NCI-H1092 treated with DMSO at 0.1 percent for 48 hours (cell line): Measurements from ENCODE around the gene ABHD4.
"Not testable (repeated sequence)": the region's sequence is repeated elsewhere in the genome, so short reads cannot be mapped to it uniquely, and the experiment has no call there.

Source experiments
- DNase-seq: peaks from one replicate; lab custom pipeline; 2025; lab: John Stamatoyannopoulos, UW

The ABHD4 gene, protein sequence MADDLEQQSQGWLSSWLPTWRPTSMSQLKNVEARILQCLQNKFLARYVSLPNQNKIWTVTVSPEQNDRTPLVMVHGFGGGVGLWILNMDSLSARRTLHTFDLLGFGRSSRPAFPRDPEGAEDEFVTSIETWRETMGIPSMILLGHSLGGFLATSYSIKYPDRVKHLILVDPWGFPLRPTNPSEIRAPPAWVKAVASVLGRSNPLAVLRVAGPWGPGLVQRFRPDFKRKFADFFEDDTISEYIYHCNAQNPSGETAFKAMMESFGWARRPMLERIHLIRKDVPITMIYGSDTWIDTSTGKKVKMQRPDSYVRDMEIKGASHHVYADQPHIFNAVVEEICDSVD

DNA sequence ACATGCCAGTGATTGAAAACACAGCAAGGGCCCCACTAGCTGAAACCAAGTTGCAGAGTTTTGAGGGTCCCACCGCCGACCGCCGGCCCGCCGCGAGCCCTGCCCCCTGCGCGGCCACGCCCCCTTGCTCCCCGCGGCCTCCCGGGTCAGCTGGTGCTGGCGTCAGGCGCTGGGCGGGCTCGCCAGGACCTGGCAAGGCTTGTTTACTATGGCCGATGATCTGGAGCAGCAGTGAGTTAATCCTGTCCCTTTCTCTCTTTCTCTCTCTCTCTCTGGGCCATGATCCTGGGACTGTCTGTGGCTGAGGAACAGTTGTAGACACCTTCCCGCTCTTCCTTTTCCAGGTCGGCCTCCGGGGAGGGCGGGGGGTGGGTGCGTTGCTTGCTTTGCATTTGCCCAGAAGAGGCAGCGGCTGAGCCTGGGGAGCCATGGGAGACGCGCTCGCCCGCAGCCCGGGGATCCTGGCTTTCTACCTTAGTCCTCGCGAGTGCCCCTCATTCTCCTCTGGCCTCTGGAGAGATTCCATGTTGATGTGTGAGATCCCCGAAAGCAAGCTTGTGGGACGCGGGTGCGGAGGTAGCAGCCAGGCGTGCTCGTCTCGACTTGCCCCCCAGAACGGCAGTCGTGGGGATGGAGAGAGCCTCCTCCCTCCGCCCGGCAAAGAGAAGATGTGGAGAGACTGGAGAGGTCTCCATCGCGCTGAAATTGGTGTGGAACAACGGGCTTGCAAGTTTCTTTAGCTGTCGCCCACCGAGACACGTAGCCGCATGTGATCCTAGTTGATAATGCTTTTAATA lies at the start of gene ABHD4:
Gene ABHD4, plus strand, starts transcription at position 202 of the 797 bp plus-strand sequence. Its CDS starts 7 bp downstream, at position 209.
- peak; percentile 50 for DNase-seq

DNA sequence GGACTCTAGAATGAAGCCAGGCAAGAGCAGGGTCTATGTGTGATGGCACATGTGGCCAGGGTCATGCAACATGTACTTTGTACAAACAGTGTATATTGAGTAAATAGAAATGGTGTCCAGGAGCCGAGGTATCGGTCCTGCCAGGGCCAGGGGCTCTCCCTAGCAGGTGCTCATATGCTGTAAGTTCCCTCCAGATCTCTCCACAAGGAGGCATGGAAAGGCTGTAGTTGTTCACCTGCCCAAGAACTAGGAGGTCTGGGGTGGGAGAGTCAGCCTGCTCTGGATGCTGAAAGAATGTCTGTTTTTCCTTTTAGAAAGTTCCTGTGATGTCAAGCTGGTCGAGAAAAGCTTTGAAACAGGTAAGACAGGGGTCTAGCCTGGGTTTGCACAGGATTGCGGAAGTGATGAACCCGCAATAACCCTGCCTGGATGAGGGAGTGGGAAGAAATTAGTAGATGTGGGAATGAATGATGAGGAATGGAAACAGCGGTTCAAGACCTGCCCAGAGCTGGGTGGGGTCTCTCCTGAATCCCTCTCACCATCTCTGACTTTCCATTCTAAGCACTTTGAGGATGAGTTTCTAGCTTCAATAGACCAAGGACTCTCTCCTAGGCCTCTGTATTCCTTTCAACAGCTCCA lies 48.7 kb upstream of the ABHD4 start:
- no peak for DNase-seq

DNA sequence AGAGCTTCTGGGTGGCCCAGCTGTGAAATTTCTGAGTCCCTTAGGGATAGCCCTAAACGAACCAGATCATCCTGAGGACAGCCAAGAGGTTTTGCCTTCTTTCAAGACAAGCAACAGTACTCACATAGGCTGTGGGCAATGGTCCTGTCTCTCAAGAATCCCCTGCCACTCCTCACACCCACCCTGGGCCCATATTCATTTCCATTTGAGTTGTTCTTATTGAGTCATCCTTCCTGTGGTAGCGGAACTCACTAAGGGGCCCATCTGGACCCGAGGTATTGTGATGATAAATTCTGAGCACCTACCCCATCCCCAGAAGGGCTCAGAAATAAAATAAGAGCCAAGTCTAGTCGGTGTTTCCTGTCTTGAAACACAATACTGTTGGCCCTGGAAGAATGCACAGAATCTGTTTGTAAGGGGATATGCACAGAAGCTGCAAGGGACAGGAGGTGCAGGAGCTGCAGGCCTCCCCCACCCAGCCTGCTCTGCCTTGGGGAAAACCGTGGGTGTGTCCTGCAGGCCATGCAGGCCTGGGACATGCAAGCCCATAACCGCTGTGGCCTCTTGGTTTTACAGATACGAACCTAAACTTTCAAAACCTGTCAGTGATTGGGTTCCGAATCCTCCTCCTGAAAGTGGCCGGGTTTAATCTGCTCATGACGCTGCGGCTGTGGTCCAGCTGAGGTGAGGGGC lies 48.0 kb upstream of the ABHD4 start:
- no peak for DNase-seq

DNA sequence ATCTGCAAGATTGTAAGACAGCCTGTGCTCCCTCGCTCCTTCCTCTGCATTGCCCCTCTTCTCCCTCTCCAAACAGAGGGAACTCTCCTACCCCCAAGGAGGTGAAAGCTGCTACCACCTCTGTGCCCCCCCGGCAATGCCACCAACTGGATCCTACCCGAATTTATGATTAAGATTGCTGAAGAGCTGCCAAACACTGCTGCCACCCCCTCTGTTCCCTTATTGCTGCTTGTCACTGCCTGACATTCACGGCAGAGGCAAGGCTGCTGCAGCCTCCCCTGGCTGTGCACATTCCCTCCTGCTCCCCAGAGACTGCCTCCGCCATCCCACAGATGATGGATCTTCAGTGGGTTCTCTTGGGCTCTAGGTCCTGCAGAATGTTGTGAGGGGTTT lies 46.5 kb upstream of the ABHD4 start:
- no peak for DNase-seq

DNA sequence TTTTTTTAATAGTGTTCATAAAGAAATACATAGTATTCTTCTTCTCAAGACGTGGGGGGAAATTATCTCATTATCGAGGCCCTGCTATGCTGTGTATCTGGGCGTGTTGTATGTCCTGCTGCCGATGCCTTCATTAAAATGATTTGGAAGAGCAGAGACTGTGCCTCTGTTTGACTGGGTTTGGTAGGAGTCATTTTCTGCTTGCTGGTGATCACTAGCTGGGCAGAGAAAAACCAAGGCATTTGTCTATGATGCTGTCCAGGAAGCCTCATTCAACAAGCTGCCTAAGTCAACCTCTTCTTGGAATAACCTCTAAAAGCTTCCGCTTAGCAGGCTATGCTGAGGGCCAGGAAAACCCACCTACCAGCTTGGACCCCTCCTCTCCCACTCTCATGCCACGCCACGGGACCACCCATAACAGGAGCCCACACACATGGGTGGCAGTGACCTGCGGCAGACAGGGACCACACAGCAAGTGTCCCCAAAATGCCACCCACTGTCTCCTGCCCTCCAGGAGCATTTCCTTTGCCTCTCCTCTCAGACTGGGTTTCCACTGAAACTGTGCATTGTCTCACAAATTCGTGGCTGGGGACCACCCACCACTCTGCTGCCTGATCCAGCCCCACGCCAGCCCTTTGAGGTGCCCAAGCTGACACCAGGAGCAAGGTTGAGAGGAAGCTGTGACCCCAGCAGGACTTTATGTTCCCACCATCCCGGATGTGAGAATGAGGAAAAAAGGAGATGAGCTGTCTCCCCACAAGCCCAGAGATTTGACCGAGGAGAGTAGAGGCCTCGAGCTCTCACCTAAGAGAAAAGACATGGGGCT lies 45.9 kb upstream of the ABHD4 start:
- DNase-seq: no peak

DNA sequence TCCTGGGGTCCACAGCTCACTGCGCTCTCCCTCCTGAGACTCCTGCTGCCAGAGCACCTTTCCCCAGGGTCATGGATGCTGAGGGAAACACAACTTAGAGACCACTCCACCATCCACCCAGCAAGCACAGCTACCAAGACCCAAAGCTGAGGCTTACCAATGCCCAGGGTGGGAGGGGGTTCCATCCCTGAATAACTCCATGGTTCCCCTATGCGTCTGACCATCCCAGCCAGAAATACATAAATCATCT lies 45.3 kb upstream of the ABHD4 start:
- no peak for DNase-seq

DNA sequence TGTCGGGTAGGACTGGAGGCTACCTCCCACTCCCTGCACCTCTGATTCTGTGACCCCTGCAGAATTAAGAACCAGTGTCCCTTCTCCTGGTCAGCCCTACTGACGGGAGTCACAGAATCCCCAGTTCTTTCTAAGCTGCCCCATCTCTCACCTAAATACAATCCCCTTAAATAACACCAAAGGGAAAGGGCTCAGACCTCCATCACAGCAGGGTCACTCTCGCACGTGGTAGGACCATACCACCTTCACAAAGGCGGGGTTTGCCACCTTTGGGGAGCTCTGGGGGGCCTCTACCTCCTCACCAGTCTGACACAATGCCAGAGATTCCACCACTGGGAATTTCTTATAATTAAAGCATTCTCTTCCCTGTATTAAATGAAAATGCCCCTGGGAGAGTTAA lies 44.7 kb upstream of the ABHD4 start:
- no peak for DNase-seq

DNA sequence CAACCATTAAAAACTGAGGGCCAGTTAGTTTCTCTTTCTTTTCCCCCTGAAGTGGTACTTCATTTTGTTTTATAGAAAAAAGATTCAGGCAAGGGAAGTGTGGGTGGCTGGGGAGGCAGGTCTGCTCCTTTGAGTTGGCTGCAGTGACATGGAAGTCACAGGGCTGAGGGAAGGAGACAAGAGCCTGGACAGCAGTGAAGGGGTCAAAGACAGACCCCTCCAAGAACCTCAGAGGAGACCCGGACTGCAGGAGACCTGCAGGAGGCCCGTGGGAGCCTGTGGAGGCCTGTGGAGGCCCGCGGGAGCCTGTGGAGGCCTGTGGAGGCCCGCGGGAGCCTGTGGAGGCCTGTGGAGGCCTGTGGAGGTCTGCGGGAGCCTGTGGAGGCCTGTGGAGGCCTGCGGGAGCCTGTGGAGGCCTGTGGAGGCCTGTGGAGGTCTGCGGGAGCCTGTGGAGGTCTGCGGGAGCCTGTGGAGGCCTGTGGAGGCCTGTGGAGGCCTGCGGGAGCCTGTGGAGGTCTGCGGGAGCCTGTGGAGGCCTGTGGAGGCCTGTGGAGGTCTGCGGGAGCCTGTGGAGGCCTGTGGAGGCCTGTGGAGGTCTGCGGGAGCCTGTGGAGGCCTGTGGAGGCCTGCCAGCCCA lies 44.1 kb upstream of the ABHD4 start:
- DNase-seq: not testable (repeated sequence)

DNA sequence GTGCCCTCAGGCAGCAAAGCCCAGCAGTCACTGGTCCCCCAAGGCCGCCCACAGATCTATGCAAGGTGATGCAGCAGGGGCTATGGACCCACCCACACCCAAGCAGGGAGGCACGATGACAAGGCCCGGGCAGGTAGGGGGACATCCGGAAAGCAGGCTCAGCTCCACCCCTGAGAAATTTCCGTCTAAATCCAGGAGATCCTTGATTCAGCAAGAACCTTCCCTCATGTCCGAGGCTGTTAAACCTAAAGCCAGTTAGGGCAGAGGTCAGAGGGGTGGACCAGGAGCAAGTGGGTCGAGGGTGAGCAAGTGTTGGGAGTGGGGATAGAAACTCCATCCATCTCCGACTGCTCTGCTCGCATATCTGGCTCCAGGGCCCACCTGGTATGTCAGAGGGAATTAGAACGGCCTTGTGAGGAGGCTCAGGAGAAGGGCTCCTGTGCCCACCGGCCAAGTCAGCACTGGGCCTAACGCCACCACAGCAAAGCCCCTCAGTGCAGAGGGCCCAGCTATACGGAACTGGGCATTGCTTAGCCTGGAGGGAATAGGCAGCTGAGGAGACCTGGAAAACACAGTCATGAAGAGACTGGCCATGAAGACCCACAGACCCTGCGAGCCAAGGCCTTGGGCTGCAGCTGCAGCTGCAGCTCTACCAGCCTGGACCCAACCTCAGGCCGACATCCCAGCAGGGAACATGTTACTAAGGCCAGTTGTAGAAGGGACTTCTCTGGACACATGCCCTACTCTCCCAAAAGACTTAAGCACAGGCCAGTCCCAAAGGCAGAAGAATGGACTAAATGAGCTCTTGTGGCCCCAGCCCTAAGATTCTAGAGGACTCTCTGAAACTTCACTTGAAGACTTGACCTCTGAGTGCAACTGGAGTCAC lies 43.4 kb upstream of the ABHD4 start:
- DNase-seq: no peak

DNA sequence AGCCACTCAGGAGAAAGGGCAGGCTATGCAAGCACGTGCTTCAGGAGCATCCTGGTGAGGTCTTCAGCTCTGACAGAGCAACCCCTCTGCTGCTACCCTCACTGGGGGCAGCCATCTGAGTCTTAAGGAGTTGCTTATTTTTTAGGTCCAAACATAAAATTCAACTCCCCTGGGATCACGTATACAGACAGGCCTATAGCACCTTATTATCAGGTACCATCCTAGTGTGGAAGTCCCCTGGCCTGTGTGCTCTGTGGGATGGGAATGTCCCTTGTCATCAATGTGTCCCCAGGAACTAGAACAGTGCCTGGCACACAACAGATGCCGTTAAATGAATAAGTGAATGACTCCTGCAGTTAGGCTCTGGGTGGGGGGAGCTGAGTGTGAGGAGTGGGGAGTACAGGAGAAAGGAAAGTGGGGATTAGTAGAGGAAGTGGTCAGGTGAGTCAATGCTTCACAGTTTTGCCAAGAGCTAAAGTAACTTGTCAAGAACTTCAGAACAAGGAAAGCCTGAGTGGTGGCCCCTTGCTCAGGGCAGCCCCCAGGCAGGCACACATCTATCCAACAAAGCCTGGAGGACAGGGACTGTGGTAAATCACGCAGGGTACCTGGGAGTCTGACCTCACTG lies 42.6 kb upstream of the ABHD4 start:
- DNase-seq: no peak

DNA sequence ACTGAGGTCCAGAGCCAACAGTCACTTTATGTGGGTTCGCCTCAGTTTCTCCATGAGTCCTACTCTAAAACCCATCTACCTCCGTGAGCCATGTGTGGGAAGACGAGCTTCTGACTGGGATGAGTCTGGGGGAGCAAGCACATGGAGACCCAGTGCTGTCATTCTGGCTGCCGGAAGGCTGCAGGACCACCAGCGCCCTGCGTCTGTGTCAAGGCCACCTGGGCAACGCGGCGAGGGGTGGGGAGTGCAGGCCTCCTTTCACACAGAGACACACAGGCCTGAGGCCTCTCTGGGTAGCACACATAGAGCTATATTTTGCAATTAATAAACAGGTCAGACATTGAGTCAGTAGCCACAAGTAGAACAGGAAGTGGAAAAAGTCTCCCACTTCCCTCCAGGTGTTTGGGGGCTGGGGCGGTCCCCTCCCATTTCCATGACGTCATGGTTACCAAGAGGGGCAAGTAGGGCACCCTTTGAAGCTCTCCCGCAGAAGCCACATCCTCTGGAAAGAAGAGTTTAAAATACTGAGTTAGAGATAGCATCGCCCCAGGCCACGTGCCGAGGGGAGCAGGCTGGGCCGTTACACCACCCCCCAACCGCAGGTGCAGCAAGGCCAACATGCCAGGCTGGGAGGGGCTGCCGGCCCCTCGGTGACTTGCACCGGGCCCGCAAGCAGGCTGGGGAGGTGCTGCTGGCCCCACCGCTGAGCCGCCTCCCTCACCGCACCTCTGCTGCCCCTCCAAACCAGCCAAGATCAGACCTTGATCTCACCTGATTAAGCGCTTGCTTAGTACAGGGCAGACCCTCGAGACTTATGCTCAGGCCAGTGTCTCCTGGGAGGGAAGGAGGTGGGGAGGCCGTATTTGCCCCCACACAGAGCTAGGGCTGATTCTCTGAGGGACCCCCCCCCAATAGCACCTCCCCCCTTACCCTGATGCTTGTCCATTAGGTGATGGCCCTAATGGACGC lies 41.8 kb upstream of the ABHD4 start:
- no peak for DNase-seq

DNA sequence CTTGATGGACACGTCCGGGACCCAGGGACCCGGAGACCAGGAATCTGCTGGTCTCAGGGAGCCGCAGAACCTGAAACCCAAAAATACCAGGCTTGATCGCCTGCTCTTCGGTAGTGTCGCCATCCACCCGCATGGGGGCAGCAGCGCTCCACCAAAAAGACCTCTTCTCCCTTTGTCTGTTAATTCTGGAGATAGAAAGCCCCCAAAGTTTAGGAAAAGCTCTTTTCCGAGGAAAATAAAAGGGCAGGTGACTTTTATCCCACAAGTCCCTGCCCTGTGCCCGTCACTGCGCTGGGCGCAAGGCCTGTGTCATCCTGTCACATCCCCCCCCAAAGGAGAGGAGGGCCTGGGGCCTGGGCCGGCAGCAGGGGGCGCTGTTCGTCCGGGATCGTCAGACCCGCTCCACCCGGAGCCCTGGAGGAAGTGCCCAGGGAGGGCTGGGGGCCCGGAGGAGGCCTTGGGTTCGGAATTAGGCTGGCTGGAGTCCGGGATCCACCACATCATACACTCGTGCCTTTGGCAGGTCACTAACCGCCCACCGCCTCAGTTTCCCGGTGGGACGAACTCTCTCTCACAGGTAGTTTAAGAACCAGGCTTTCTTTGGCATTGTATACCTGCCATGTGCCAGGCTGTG lies 41.0 kb upstream of the ABHD4 start:
- DNase-seq: peak; percentile 83

DNA sequence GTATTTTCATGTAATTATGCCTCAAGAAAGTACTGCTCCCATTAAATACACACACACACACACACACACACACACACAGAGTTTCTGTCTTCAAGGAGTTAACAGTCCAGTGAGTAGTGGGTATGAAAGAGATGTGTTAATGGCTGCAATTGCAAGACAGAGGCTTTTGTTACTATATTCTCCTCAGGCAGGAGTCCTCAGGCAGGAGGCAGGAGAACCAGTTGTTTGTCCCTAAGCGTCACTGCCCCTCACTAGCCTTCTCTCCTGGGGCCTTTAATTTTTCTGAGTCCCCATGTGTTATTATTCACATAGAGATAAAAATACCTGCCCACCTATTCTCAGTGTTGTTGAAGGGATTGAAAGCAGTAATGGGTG lies 40.3 kb upstream of the ABHD4 start:
- DNase-seq: no peak

DNA sequence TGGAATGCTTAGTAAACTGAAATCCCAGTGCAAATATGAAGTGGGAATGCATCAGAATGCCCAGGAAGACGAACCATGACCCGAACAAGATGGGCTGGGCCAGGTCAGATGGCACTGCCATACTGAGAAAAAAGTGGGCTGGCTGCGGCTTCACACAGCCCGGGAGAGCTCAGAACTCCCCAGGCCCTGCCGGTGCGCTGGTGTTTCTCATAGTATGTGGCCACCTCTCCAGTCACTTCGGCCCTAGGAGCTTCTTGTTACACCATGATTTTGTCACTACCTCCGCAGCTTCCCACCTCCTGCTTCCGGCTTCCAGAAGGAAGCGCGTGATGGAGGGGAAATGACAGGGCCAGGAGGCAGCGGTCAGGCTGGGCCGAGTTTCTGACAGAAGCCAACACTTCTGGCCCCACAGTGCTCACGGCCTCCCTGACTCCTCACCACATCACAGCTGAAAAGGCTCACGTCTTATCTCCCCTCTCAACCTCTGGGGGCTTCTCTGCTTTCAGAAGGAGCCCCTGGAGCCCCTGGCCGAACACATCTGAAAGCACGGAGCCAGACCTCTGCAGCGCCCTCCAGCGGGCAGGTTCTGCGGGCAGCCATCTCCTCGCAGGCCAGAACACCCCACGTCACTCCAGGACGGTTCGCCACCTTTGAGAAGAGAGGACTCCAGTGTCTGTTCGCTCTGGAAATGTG lies 39.7 kb upstream of the ABHD4 start:
- no peak for DNase-seq

DNA sequence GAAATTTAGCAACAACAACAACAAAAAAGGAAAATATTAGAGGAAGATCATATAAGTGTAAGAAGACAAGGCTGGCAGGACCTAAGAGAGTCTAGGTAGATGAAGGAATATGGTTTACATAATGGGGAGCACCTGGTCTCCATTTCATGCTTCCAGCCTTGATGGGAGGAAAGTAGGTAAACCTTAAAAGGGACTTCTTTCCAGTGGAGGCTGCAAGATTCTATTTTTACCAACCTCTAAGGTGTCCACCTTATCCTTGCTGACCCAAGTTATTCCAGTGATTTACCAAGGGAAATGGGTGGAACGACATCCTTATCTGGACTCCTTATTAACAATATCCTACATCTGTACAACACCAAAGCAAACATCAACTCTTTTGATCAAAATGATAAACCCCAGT lies 39.1 kb upstream of the ABHD4 start:
- no peak for DNase-seq

DNA sequence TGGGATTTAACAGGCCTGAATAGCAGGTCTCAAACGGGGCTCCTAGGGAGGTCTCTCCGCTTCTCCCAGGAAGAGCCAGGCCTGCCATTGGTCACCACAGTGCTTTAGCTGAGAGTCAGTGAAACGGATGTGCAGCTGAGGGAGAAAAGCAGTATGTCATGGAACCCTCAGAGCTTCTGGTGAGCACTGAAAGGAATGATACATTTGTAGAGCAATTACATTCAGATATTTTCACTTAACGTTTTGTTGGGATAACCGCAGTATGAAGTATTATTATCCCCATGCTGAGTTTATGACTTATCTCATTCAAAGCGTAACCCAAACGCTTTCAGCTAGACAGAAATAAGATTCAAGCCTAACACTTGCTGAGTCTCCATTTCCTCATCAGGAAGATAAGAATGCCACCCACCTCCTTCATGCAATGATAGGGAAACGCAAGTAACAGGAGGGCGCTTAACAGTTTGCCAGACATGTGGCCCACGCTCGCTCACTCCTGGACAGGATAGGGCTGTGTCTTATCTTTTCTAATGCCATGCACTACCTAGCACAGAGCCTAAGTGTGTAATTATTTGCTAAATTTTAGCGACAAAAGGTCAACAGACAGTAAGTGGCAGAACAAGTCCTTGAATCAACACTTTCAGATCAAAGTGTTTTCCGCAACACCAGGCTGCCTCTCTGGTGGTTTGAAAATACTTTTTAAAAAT lies 37.3 kb upstream of the ABHD4 start:
- DNase-seq: no peak

DNA sequence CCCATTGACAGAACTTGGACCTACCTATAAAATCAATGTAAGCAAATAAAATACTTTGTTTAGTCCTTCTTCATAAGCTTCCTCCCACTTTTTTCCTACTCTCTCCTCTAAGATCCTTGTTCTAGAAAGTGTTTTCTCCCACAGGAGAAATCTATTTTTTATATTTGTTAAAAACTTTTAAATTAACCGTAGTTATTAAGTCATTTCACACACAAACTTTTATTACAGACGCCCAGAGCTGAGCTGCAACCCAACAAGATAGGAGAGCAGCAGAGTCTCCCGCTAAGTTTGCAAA lies 36.8 kb upstream of the ABHD4 start:
- no peak for DNase-seq
